ENCODE results near the gene TPCN2.

GRCh38 chr11:69017951-69018350 lies 30.8 kb upstream of the TPCN2 start:
- TF ChIP-seq CTCF (IDR thresholded peaks at IDR 0.05; ENCODE audit: borderline replicate concordance, extremely low read depth, low read length, poor library complexity, severe bottlenecking) (no peak), EZH2 (IDR thresholded peaks at IDR 0.05; ENCODE audit: borderline replicate concordance, low read depth, low read length, severe bottlenecking) (no peak)

Data from DND-41 (cell line).